HG03060 (cell line): ENCODE measurements around the gene DBF4.
A peak's percentile ranks its signal among the peaks of the same experiment; 100 is the strongest.
"Not testable (repeated sequence)": the region's sequence is repeated elsewhere in the genome, so short reads cannot be mapped to it uniquely, and the experiment has no call there.

Experiments
- ATAC-seq: cut with Tn5 transposase; IDR thresholded peaks from one replicate; pipeline ENCODE4 v1.9.1; 2021; ENCODE audit warnings: low read depth, moderate number of reproducible peaks; ENCODE audit not compliant: unreplicated experiment

DBF4 gene

GRCh38 chr7:87876040-87876868, at the start of gene DBF4, which contains the start of gene SLC25A40:
Gene DBF4, plus strand, starts transcription at chr7:87876493. Its CDS starts 240 bp downstream, at chr7:87876733.
Gene SLC25A40, minus strand, starts transcription at chr7:87876360. Its CDS starts 17,633 bp downstream, at chr7:87858727.
- peak; percentile 87 for ATAC-seq

GRCh38 chr7:87828383-87828782, 47.9 kb upstream of the DBF4 start:
- not testable (repeated sequence) for ATAC-seq

- ATAC-seq: no peak
Measured at GRCh38 chr7:87831097-87831496, 45.2 kb upstream of the DBF4 start.

DNA sequence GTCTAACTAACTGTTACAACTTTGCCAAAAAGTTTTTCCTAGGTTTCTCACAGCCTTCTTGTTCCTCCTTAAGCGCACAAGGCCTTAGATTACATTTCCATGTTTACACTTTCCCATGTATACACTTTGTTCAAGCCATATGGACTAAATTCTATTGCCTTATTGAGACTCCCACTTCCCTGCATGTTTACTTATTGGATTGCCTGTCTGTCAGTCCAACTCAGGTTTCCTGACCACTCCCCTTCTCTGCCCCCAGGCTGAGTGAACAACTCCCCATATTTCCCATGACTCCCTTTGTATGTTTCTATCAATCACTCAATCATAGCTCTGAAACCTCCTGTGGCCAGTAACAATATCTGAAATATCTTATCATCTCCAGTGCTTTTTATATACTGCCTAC, 43.2 kb upstream of the DBF4 start:
- ATAC-seq: no peak

DNA sequence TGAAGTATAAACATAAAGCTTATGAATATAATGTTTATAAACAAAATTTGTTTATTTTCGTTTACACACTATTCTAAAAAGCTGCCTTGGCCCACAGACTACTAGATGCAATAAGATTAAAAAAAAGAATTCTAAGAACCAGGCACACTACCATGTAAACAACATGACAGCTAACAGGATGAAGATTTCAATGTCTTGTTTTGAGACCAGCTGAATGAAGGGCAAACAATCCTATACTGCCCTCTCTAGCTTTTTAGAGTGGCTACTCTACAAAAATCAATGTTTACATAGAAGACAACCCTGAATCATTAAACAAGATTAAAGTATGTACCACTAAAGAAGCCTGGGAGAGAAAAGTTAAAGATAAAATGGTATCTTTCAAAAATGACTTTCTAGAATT, 38.7 kb upstream of the DBF4 start:
- ATAC-seq: no peak

- no peak for ATAC-seq
Measured at GRCh38 chr7:87850836-87851593, 25.3 kb upstream of the DBF4 start.

DNA sequence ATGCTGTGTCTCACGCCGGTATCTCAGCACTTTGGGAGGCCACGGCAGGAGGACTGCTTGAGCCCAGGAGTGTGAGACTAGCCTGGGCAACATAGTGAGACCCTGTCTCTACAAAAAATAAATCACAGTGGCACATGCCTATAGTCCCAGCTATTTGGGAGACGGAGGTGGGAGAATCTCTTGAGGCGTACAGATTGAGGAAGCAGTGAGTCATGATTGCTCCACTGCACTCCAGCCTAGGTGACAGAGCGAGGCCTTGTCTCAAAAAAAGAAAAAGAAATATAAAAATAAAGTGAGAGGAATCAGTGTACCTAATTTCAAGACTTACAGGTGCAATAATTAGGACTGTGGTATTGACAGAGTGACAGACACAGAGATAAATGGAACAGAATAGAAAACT, 24.0 kb upstream of the DBF4 start:
- no peak for ATAC-seq

GRCh38 chr7:87853237-87853864, 22.9 kb upstream of the DBF4 start:
- no peak for ATAC-seq

GRCh38 chr7:87858417-87859100, 17.7 kb upstream of the DBF4 start:
- ATAC-seq: no peak

DNA sequence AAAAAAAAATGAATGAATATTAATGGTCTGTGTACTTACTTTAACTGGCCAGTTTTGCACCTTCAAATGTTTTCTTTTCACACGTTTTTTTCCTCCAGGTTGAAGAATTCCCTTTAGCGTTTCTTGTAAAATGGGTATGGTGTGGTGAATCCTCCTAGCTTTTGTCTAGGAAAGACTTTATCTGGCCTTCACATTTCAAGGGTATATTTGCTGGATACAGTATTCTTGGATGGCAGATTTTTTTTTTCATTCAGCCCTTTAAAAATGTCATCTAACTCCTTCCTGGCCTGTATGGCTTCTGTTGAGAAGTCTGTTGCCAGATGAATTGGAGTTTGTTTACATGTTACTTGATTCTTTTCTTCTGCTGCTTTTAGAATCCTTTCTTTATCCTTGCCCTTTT, 10.2 kb upstream of the DBF4 start:
- no peak for ATAC-seq

- ATAC-seq: not testable (repeated sequence)
Measured at GRCh38 chr7:87866533-87866932, 9.8 kb upstream of the DBF4 start.

DNA sequence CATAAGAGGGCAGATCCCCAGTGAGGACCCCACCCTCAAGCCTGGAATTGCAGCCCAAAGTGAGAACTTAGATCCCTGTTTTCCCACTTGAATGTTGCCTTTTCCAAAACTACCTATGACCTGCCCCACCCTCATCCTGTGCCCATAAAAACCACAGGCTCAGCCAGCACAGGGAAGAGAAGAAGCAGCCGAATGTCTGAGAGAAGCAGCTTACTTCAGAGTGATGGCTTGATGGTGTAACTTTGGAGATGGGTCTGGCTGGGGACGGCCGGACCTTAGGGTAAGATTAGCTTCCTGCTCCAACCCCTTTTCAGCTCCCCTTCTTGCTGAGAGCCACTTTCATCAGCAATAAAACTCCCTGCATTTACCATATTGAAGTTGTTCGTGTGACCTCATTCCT, 5.8 kb upstream of the DBF4 start:
- ATAC-seq: no peak

- no peak for ATAC-seq
Measured at GRCh38 chr7:87872346-87872745, 3.9 kb upstream of the DBF4 start.

DNA sequence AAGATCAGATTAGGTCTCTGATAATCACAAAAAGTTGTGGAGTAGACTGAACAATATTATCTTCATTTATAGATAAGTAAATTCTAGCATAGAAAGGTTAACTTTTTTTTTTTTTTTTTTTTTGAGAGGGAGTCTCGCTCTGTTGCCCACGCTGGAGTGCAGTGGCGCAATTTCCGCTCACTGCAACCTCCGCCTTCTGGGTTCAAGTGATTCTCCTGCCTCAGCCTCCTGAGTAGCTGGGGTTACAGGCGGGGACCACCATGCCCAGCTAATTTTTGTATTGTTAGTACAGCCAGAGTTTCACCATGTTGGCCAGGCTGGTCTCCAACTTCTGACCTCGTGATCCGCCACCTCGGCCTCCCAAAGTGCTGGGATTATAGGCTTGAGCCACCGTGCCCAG, 3.0 kb upstream of the DBF4 start:
- not testable (repeated sequence) for ATAC-seq

DNA sequence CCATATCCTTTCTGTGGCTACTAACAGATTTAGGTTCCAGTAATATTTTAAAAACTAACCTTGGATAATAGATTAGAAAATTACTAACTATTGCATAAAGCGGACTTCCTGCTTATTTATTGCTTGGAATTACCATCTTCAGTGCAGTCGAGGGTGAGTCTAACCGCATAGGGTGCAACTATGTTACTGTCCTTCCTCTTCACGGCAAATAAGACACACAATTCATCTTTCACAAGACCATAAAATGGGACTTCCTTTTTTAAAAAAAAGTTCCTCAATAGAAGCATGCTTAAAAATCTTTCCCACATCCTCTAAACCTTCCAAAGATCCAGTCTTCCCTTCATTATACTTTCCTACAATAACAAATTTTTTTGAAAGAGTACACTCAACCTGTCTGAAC, 2.2 kb upstream of the DBF4 start:
- ATAC-seq: no peak

DNA sequence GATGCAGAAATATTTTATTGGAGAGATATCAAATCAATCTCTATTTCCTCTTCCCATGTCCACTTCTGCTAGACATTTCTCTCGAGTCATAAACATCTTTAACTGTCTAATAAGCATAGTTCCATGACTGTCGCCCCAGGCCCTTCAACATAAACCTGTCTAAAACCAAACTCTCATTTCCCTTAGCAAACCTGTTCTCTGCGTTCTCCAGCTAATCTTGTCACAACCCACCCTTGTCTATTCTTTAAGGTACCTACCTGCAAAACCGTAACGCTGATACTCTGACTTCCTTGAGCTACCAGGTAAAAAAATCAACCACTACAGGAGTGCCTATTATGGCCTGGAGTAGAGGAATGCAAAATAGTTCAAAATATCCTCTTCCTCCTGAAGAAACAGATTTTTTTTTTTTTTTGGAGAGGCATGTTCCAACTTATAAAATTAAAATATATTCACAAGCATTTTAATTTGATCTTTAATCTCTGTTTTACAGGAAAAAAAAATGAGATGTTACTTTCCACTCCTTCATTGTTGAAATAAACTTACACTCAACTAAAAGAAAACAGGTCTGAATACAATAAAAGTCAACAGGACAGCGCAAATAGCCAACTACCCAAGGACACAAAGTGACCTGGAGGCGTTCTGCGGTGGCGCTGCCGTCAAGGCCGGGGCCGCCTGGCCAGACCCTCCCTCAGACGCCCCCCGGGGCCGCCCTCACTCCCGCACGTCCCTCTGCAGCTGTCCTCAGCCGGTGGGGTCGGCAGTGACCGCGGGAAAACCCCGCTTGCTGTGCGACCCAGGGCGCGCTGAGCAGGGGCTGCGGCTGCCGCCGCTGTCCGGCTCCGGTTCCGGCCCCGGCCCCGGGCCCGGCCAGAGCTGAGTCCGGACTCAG, 898 bp upstream of the DBF4 start:
- peak; percentile 1 for ATAC-seq

DNA sequence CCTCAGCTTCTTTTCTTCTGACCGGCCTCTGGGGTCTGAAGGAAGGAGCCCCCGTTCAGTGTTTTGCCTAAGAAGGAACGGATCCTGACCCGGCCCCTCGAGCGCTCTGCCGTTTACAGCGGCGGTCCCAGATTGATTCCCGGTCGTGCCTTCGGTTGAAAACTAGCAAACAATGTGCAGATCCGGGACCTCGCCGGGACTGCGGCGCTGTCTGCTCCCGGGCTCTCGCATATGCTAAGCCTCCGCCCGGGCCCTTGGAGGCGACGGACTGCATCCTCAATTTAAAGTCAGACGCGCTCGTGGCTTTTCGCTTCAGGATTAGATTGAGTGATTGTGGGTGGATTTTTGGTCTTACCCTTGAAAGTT, 559 bp downstream of the DBF4 start:
- no peak for ATAC-seq

GRCh38 chr7:87877366-87878040, 1.2 kb downstream of the DBF4 start:
- no peak for ATAC-seq

DNA sequence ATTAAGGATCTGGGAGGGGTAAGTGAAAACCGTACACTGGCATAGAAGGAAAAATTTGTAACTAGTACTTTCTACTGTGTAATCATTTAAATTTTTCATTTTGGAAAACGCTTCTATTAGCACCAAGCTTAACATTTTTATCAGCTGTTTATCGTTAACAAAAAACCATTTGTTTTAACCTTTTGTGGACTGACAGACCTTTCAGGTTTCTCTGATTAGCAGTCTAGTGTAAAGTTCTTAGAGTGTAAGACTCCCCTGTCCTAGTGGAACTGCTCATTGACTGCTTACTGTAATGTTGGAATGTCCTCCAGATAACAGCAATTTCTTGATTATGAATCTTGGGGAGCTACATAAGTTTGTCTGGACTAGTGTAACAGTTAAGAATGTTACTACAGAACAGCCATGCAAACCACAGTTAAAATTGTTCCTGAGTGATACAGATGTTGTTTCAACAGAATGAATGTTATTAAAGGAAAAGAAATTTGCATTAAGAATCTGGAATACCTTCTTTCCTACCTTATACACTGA, 2.0 kb downstream of the DBF4 start:
- no peak for ATAC-seq
